H1 (cell line): Measurements from ENCODE around the gene P2RX1. TPM values are rescaled to one million over a fixed set of nuclear protein-coding genes. Genes with fewer than 3 reads are reported as not detected.

Experiments
- CTCF ChIA-PET: fragments of 300-600 bp; sonication (Branson Sonifier 250); formaldehyde crosslinking; loops from one replicate; lab custom pipeline; 2021; ENCODE audit not compliant: partially characterized antibody; lab: Charles Lee
- POLR2A ChIA-PET: fragments of 300-600 bp; sonication (Branson Sonifier 250); formaldehyde crosslinking; loops from one replicate; lab custom pipeline; 2021; ENCODE audit warnings: inconsistent platforms; ENCODE audit not compliant: partially characterized antibody; lab: Charles Lee
- DNase-seq, 2 experiments: peaks; one replicate each; pipeline versions ENCODE4 v3.0.0 to v3.0.0-alpha.2; 2010 to 2022; ENCODE audit warnings: low spot score in 2 of 2, low read depth in 1 of 2, mixed read lengths in 1 of 2
- FAIRE-seq: peaks from 2 replicates; lab custom pipeline; 2011; peaks lifted over from hg19 to GRCh38; lab: Jason Lieb, UNC
- H2AFZ ChIP-seq: 2 replicates; pipeline ENCODE4 v1.8.1; 2012; ENCODE audit warnings: low read length, inconsistent platforms
- H2AK5ac ChIP-seq: 2 replicates; pipeline ENCODE4 v1.6.1; 2013; ENCODE audit warnings: low read depth, low read length
- H2BK120ac ChIP-seq: replicated peaks from 2 replicates; pipeline ENCODE3; 2013; ENCODE audit warnings: low read depth, low read length, inconsistent platforms
- H2BK12ac ChIP-seq: 2 replicates; pipeline ENCODE4 v1.6.1; 2013; ENCODE audit warnings: low read depth, low read length
- H2BK15ac ChIP-seq: 2 replicates; pipeline ENCODE4 v1.6.1; 2013; ENCODE audit warnings: low read length
- H2BK20ac ChIP-seq: 2 replicates; pipeline ENCODE4 v1.6.1; 2013; ENCODE audit warnings: low read length
- H2BK5ac ChIP-seq: 2 replicates; pipeline ENCODE4 v1.6.1; 2013; ENCODE audit warnings: low read depth, low read length
- H3K14ac ChIP-seq: 2 replicates; pipeline ENCODE4 v1.6.1; 2013; ENCODE audit warnings: inconsistent platforms; ENCODE audit not compliant: insufficient read length
- H3K18ac ChIP-seq: 2 replicates; pipeline ENCODE4 v1.6.1; 2013; ENCODE audit warnings: low read length; ENCODE audit errors: extremely low read depth
- H3K23ac ChIP-seq: 2 replicates; pipeline ENCODE4 v1.6.1; 2013; ENCODE audit warnings: inconsistent platforms; ENCODE audit not compliant: insufficient read length
- H3K23me2 ChIP-seq: 2 replicates; pipeline ENCODE4 v1.6.1; 2013; ENCODE audit warnings: low read depth, low read length
- H3K27ac ChIP-seq: 2 replicates; pipeline ENCODE4 v1.6.1; 2011; ENCODE audit warnings: low read depth, low read length, inconsistent platforms
- H3K27me3 ChIP-seq, 4 experiments: replicated peaks in 1 of 4; 1 replicate in 1 of 4; 2 replicates in 3 of 4; pipeline versions ENCODE4 v1.6.1 to v1.8.1; 2011 to 2013; ENCODE audit warnings: low read length in 3 of 4, mild to moderate bottlenecking in 3 of 4, inconsistent platforms in 2 of 4, mixed read lengths in 2 of 4, moderate library complexity in 1 of 4; ENCODE audit not compliant: control insufficient read depth in 3 of 4, insufficient read depth in 3 of 4; ENCODE audit errors: extremely low read depth in 1 of 4
- H3K36me3 ChIP-seq, 4 experiments: 2 replicates each; pipeline versions ENCODE4 v1.6.1 to v1.8.1; 2011 to 2013; ENCODE audit warnings: mild to moderate bottlenecking in 4 of 4, low read length in 3 of 4, moderate library complexity in 2 of 4, control low read depth in 1 of 4, inconsistent platforms in 1 of 4; ENCODE audit not compliant: insufficient read depth in 4 of 4, control insufficient read depth in 2 of 4
- H3K4ac ChIP-seq: replicated peaks from 2 replicates; pipeline ENCODE3; 2013; ENCODE audit warnings: low read length, low read depth, mixed read lengths, inconsistent platforms; ENCODE audit not compliant: insufficient read length
- H3K4me1 ChIP-seq, 4 experiments: replicated peaks in 1 of 4; 1 replicate in 1 of 4; 2 replicates in 3 of 4; pipeline versions ENCODE4 v1.6.1 to v1.8.1; 2011 to 2013; ENCODE audit warnings: low read length in 3 of 4, inconsistent platforms in 2 of 4, mixed read lengths in 1 of 4; ENCODE audit not compliant: insufficient read depth in 4 of 4, control insufficient read depth in 3 of 4
- H3K4me2 ChIP-seq, 2 experiments: 2 replicates each; pipeline versions ENCODE4 v1.6.1 to v1.8.1; 2011 to 2013; ENCODE audit warnings: low read depth in 2 of 2, low read length in 2 of 2, control low read depth in 1 of 2, inconsistent platforms in 1 of 2, mild to moderate bottlenecking in 1 of 2; ENCODE audit not compliant: insufficient read depth in 1 of 2
- H3K4me3 ChIP-seq, 4 experiments: fragments of 200-600, 300-600 bp in 1 of 4; sonication (generic), shearing (Covaris generic), sonication (Bioruptor Twin) in 1 of 4; 2 replicates each; pipeline versions ENCODE4 v1.5.1 to v1.8.1; 2011 to 2016; ENCODE audit warnings: low read length in 4 of 4, low read depth in 3 of 4, control low read depth in 2 of 4, inconsistent platforms in 2 of 4, mild to moderate bottlenecking in 2 of 4, mixed read lengths in 1 of 4, moderate library complexity in 1 of 4; ENCODE audit not compliant: insufficient read depth in 2 of 4; ENCODE audit errors: extremely low read depth in 1 of 4
- H3K56ac ChIP-seq: replicated peaks from 2 replicates; pipeline ENCODE3; 2013; ENCODE audit warnings: low read depth, mild to moderate bottlenecking, mixed read lengths, low read length, inconsistent platforms; ENCODE audit not compliant: insufficient read length
- H3K79me1 ChIP-seq: 2 replicates; pipeline ENCODE4 v1.6.1; 2013; ENCODE audit warnings: low read depth, low read length, control low read depth
- H3K79me2 ChIP-seq, 2 experiments: 2 replicates each; pipeline versions ENCODE4 v1.6.1 to v1.8.1; 2012 to 2013; ENCODE audit warnings: low read length in 2 of 2, mild to moderate bottlenecking in 2 of 2, inconsistent platforms in 1 of 2; ENCODE audit not compliant: insufficient read depth in 2 of 2, control insufficient read depth in 1 of 2
- H3K9ac ChIP-seq, 4 experiments: replicated peaks in 1 of 4; 1 replicate in 1 of 4; 2 replicates in 3 of 4; pipeline versions ENCODE4 v1.6.1 to v1.8.1; 2011 to 2013; ENCODE audit warnings: low read depth in 3 of 4, low read length in 3 of 4, control low read depth in 2 of 4, mild to moderate bottlenecking in 2 of 4, moderate library complexity in 2 of 4, inconsistent platforms in 1 of 4; ENCODE audit errors: extremely low read depth in 1 of 4
- H3K9me3 ChIP-seq, 2 experiments: 2 replicates each; pipeline versions ENCODE4 v1.6.1 to v1.8.1; 2012 to 2013; ENCODE audit warnings: mild to moderate bottlenecking in 2 of 2, moderate library complexity in 2 of 2, control low read depth in 1 of 2, inconsistent platforms in 1 of 2, low read depth in 1 of 2, low read length in 1 of 2, mixed read lengths in 1 of 2; ENCODE audit not compliant: insufficient read depth in 2 of 2
- H4K20me1 ChIP-seq, 2 experiments: replicated peaks in 1 of 2; 2 replicates each; pipeline versions ENCODE3 to v1.8.1; 2011 to 2013; ENCODE audit warnings: inconsistent platforms in 2 of 2, low read length in 2 of 2, mild to moderate bottlenecking in 1 of 2; ENCODE audit not compliant: insufficient read depth in 2 of 2, control insufficient read depth in 1 of 2
- H4K5ac ChIP-seq: 2 replicates; pipeline ENCODE4 v1.6.1; 2013; ENCODE audit warnings: low read length, low read depth, mixed read lengths, inconsistent platforms; ENCODE audit not compliant: insufficient read length
- H4K8ac ChIP-seq: 2 replicates; pipeline ENCODE4 v1.8.0; 2013; ENCODE audit warnings: mild to moderate bottlenecking, moderate library complexity, low read length, inconsistent platforms; ENCODE audit not compliant: insufficient read depth; ENCODE audit errors: extremely low read depth
- H4K91ac ChIP-seq: replicated peaks from 2 replicates; pipeline ENCODE3; 2013; ENCODE audit warnings: low read length, mixed read lengths, inconsistent platforms; ENCODE audit not compliant: insufficient read length
- HDAC2 ChIP-seq, 2 experiments: fragments of 300-600 bp in 1 of 2; sonication (generic) in 1 of 2; IDR thresholded peaks; 2 replicates each; pipeline ENCODE4 v1.6.1; 2011 to 2012; ENCODE audit warnings: low read depth in 2 of 2, low read length in 2 of 2, mild to moderate bottlenecking in 2 of 2, moderate library complexity in 2 of 2, borderline replicate concordance in 1 of 2, inconsistent platforms in 1 of 2
- HDAC6 ChIP-seq: IDR thresholded peaks from one replicate; pipeline ENCODE4 v1.7.1; 2012; ENCODE audit warnings: low read depth, mild to moderate bottlenecking, inconsistent platforms, low read length, moderate library complexity
- KDM5A ChIP-seq: fragments of 200-600 bp; IDR thresholded peaks from 2 replicates; pipeline ENCODE4 v1.7.1; 2012; ENCODE audit warnings: mild to moderate bottlenecking, low read length, inconsistent platforms, mixed read lengths
- RAD21 ChIP-seq, 2 experiments: IDR thresholded peaks in 1 of 2; conservative IDR thresholded peaks in 1 of 2; 2 replicates each; pipeline ENCODE4 v1.6.1; 2011; ENCODE audit warnings: low read depth in 2 of 2, low read length in 2 of 2, improper control_type of control experiment in 1 of 2, inconsistent platforms in 1 of 2, mild to moderate bottlenecking in 1 of 2, moderate library complexity in 1 of 2
- SAP30 ChIP-seq: fragments of 300-600 bp; sonication (generic); IDR thresholded peaks from 2 replicates; pipeline ENCODE4 v1.7.1; 2012; ENCODE audit warnings: low read length, moderate library complexity, mild to moderate bottlenecking, inconsistent platforms; ENCODE audit not compliant: insufficient read depth, insufficient replicate concordance
- TBP ChIP-seq: IDR thresholded peaks from 2 replicates; pipeline ENCODE4 v1.6.1; 2011; ENCODE audit warnings: low read depth, low read length, improper control_type of control experiment
- YY1 ChIP-seq: IDR thresholded peaks from 2 replicates; pipeline ENCODE4 v1.6.1; 2011; ENCODE audit warnings: low read depth, mild to moderate bottlenecking, low read length
- ZNF274 ChIP-seq: IDR thresholded peaks from 2 replicates; pipeline ENCODE4 v1.7.0; 2012; ENCODE audit warnings: low read length, borderline replicate concordance; ENCODE audit errors: extremely low read depth
- WGBS, 2 experiments: shearing (Covaris generic) in 1 of 2; methylation state at CpG; one replicate each; pipeline versions ENCODE4 v1.1.6 to v1.1.7; 2013 to 2015; ENCODE audit warnings: low lambda C conversion rate in 2 of 2, mixed read lengths in 2 of 2, inconsistent platforms in 1 of 2, low coverage in 1 of 2, missing lambda C conversion rate in 1 of 2; ENCODE audit not compliant: insufficient replicate concordance in 2 of 2, insufficient coverage in 1 of 2, insufficient read length in 1 of 2; ENCODE audit errors: extremely low coverage in 1 of 2, missing lambda C conversion rate in 1 of 2; 5-methylcytosine and 5-hydroxymethylcytosine counted together
- polyA plus RNA-seq, 7 experiments: library from polyadenylated mRNA; depleted of rRNA in 3 of 7; stranded (reverse) in 5 of 7; unstranded in 2 of 7; fragments of >200 nt in 5 of 7; fragments of 200-250 nt in 2 of 7; gene quantifications; 1 replicate in 5 of 7; 2 replicates in 1 of 7; 4 replicates in 1 of 7; pipeline versions ENCODE4 v1.2.1 to v1.2.3, GENCODE V29; 2011 to 2013; ENCODE audit warnings: missing spikeins in 2 of 7, mixed read lengths in 2 of 7
- total RNA-seq: library from RNA; stranded (reverse); fragmentation: NEBNext Ultra II Directional; extraction: Animal tissue kit (Norgen Biotek cat#: 25700); gene quantifications from 2 replicates; pipeline ENCODE4 v1.2.1, GENCODE V29; 2021
- TF ChIP-seq, protein P1 (sequence below), 3 experiments: IDR thresholded peaks; 1 replicate in 2 of 3; 2 replicates in 1 of 3; pipeline versions ENCODE4 v1.5.1 to v1.6.1; 2011; ENCODE audit warnings: low read length in 3 of 3, mild to moderate bottlenecking in 3 of 3, inconsistent platforms in 2 of 3, low read depth in 1 of 3, moderate library complexity in 1 of 3; ENCODE audit not compliant: insufficient read depth in 1 of 3; ENCODE audit errors: control extremely low read depth in 1 of 3

Gene P2RX1
- total and polyA plus RNA-seq, 2 of the 8 experiments (the other 6 are each of a cell fraction or from before 2014, with no cell fraction given): 0.45 to 1.1 TPM

DNA sequence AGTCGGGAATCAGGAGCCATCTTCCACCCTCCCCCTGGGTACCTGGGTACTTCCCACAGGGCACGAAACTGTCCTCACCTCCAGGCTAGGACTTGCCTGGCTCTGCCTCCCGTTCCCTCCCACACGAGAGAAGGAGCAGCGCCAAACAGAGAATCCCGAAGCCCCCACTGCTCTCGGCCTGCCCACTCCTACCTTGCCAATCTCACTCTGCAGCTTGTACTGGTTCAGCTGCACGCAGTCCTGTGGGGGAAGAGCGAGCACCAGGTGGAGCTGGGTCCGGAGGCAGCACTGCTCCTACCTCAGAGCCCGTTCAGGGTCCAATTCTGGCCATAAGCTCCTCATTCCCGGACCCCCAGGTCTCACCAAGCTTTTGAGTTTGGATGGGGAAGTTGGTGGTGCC, 32.1 kb downstream of the P2RX1 start:
- Histone ChIP-seq H2BK20ac (no peak overlapping the region), H3K23ac (no peak overlapping the region), H4K20me1 (no peaks in the 10 kb centered on the region)
- TF ChIP-seq YY1 (no peak), ZNF274 (no peak), KDM5A (no peak), HDAC2 (IDR thresholded peaks at IDR 0.05; ENCODE audit: borderline replicate concordance in 1 of 2, low read depth in 2 of 2, low read length in 2 of 2) (no peak), TBP (no peak), RAD21 (IDR thresholded peaks at IDR 0.05 in 1 of 2, conservative IDR thresholded peaks at IDR 0.05 in 1 of 2; ENCODE audit: low read depth in 2 of 2, low read length in 2 of 2) (no peak), SAP30 (no peak), HDAC6 (no peak)
- TF ChIP-seq, protein P1, sequence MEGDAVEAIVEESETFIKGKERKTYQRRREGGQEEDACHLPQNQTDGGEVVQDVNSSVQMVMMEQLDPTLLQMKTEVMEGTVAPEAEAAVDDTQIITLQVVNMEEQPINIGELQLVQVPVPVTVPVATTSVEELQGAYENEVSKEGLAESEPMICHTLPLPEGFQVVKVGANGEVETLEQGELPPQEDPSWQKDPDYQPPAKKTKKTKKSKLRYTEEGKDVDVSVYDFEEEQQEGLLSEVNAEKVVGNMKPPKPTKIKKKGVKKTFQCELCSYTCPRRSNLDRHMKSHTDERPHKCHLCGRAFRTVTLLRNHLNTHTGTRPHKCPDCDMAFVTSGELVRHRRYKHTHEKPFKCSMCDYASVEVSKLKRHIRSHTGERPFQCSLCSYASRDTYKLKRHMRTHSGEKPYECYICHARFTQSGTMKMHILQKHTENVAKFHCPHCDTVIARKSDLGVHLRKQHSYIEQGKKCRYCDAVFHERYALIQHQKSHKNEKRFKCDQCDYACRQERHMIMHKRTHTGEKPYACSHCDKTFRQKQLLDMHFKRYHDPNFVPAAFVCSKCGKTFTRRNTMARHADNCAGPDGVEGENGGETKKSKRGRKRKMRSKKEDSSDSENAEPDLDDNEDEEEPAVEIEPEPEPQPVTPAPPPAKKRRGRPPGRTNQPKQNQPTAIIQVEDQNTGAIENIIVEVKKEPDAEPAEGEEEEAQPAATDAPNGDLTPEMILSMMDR (IDR thresholded peaks at IDR 0.05; ENCODE audit: control extremely low read depth in 1 of 3, insufficient read depth in 1 of 3, low read depth in 1 of 3, low read length in 3 of 3): no peak
- TF ChIP-seq, all 59 proteins: peak for 0
- FAIRE-seq: no peak
- Histone ChIP-seq H3K4me3 (no peak overlapping the region), H4K8ac (no peak overlapping the region), H3K9me3 (no peaks in the 10 kb centered on the region), H2BK12ac (no peak overlapping the region), H2BK15ac (no peak overlapping the region), H4K91ac (no peak overlapping the region), H2AFZ (no peak overlapping the region), H3K18ac (no peak overlapping the region), H3K14ac (no peak overlapping the region), H2BK120ac (no peak overlapping the region), H4K5ac (no peak overlapping the region), H2BK5ac (no peak overlapping the region), H3K4me2 (no peak overlapping the region), H2AK5ac (no peak overlapping the region), H3K4ac (no peak overlapping the region), H3K36me3 (peaks cover 3 to 9% (median 5%) of the 10 kb centered on the region in 4 experiments; a peak in 5 of 8 replicates), H3K27me3 (no peaks in the 10 kb centered on the region), H3K79me1 (no peaks in the 10 kb centered on the region), H3K79me2 (no peaks in the 10 kb centered on the region; a peak in 1 of 4 replicates), H3K23me2 (no peaks in the 10 kb centered on the region), H3K9ac (no peak overlapping the region), H3K27ac (no peak overlapping the region), H3K56ac (no peak overlapping the region), H3K4me1 (peaks cover 0 to 12% (median 6%) of the 10 kb centered on the region in 4 experiments; a peak in 3 of 7 replicates)
- WGBS, 2 experiments: 87% methylated on average over 10 of the region's 12 CpGs; no CpG with 5 or more reads in 1 of the 2 experiments
- DNase-seq: no peak
- ChIA-PET POLR2A (no interaction called here), CTCF (interaction anchor here (1.0 to 5.0 kb wide), 6 partner anchors 10 to 39 kb away, joined by 3 to 33 read pairs (median 6); no protein-coding TSS in a partner anchor)
